HG03108 (cell line): ENCODE measurements around the gene FBXO22.
"Not testable (repeated sequence)": the region's sequence is repeated elsewhere in the genome, so short reads cannot be mapped to it uniquely, and the experiment has no call there.

ENCODE experiments used
- ATAC-seq: cut with Tn5 transposase; IDR thresholded peaks from one replicate; pipeline ENCODE4 v1.9.1; 2021; ENCODE audit warnings: moderate library complexity; ENCODE audit not compliant: unreplicated experiment

The FBXO22 gene

DNA sequence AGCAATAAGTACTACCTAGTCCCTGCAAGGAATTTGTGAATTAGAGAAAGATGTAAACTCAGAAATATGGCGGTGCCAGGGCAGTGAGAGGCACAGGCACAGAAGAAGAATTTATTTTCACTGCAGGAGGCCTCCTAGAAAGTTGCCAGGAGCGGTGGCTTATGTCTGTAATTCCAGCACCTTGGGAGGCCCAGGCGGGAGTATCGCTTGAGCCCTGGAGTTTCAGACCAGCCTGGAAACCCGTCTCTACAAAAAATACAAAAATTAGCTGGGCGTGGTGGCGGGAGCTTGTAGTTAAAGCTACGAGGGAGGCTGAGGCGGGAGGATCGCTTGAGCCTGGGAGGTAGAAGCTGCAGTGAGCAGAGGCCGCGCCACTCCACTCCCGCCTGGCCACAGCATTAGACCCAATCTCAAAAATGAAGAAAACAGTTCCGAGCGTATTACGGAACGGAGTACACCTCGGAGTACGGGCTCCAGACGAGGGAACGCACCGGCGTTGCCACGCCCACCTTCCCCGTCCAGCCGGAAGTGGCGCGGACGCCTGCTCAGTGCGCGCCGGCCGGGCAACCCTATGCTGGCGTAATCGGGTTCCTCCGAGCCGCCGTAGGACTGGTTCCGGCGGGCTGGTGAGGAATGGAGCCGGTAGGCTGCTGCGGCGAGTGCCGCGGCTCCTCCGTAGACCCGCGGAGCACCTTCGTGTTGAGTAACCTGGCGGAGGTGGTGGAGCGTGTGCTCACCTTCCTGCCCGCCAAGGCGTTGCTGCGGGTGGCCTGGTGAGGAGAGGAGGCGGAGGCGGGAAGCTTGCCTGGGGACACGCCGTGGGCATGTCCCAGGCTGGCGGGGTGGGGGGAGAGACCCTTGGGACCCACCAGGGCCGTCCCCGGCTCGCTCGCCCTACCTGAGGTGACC is at the start of gene FBXO22:
Gene FBXO22 (plus strand): TSS at position 548 of the 909 bp plus-strand sequence. CDS start 86 bp downstream, at position 634.
- ATAC-seq = peak; percentile 95

DNA sequence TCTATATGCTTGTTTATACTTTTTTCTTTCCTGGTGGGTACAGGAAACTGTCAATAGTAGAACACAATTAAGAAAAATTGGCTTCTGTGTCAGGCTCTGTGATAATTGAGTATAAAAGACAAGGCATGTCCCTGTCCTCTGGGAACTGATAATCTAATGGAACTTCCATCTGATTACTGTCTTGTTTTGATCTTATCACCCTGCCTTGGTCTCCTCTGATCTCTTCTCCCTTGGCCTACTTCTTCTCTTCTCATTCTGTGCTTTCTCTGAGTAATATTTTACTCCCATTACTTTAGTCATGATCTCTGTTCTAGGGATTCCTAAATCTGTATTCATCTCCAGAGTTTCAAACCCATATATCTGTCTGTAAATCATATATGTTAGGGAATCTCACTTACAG is 45.8 kb upstream of the FBXO22 start:
- no peak for ATAC-seq

DNA sequence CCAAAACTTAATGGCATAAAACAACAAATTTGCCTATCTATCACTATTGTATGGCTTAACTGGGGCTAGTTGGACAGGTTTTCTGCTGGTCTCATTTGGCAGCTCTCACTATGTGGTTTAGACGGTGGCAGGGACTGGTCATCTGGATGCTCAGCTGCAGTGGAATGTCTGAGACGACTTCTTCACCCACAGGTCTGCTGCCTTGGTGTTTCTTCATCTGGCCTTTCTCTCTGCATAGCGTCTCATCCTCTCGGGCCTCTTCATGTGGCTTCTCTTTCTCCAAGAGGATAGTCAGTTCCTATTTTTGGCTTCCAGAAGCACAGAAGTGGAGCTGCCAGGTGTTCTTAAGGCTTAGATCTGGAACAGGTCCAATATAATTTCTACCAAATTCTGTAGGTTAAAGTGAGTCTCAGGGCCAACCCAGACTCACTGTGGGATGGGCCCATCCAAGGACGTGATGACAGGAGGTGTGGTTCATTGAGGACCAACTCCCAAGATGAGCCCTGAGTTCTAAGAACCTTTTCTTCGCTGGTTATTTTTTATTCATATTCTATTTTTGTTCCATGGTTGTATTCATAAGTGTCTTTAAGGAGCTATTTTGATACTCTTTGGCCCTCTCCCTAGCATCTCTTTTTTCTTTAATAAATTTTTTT is 41.8 kb upstream of the FBXO22 start:
- no peak for ATAC-seq

DNA sequence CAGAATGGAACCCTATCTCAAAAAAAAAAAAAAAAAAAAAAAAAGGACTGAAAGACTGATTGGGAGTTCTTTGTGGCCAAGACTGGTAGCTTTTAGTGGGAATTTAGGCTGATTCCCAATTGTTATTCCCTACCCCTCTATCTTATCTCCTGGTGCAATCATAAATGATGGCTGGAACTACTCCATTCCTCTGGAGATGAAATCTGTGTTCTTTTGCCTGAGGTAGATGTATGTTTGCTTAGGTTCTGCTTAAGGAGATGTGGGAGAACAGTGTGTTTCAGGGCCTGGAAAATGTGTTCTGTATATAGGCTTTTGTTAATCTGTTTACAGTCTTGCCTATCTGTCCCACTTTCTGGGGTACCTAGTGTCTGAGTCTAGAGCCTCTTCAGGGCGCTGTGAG is 40.9 kb upstream of the FBXO22 start:
- no peak for ATAC-seq

DNA sequence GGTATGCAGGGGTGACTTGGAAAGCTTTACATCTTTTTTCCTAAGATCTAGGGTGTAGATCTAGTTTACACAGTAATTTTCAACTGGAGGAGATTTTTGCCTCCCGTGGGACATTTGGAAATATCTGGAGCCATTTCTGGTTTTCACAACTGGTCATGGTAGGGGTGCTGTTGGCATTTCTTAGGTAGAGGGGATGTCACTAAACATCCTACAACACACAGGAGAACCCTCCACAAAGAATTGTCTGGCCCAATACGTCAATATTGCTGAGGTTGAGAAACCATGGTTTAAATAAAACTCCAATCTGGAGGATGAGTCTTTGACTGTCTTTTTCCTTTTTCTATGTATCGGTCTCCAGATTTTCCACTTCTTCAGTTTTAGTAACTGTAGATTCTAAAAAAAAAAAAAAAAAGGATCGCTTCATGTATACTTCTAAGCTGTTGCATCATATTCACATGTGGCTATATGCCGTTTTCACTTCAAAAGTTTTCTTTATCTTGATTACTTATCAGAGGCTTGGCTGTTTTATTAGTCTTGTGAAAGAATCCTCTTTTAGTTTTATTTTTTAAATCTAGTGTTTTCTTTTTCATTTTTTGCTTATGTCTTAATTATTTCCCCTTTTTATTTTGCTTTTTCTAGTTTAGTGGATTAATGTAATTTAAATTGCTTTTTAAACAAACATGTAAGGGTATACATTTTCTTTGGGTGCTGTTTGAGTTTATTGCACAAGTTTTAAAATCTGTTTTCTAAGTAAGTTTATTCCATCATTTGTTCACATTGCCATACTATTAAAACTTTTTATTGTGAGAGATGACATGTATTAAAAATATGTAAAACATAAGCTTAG is 39.2 kb upstream of the FBXO22 start:
- ATAC-seq = no peak

DNA sequence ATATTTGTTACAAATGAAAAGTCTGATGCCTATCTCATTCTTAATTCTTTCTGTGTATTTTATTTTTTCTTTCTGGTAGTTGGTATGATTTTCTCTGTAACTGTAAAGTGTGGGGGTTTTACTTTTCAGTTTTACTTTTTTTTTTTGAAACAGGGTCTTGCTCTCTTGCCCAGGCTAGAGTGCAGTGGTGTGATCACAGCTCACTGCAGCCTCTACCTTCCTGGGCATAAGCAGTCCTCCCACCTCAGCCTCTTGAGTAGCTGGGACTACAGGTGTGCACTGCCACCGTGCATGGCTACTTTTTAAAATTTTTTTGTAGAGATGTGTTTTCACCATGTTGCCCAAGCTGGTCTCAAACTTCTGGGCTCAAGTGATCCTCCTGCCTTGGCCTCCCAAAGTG is 37.6 kb upstream of the FBXO22 start:
- ATAC-seq = not testable (repeated sequence)

DNA sequence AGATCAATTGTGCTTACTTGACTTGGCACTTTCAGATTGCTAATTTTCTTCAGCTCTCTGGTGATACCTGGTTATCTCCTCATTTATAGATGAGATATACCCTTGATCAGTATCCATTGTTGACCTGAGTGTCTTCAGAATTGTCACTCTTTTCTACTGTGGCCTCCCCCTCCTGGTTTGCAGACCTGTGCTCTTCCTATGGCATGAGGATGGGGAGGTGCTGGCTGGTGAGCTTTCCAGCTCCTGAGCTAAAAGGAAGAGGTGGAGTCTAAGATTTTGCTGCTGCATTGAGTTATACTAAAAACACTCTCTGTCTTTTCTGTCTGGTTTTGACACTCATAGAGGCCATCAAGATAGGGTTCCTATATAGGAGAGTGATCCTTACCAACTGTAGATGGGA is 36.8 kb upstream of the FBXO22 start:
- no peak for ATAC-seq

DNA sequence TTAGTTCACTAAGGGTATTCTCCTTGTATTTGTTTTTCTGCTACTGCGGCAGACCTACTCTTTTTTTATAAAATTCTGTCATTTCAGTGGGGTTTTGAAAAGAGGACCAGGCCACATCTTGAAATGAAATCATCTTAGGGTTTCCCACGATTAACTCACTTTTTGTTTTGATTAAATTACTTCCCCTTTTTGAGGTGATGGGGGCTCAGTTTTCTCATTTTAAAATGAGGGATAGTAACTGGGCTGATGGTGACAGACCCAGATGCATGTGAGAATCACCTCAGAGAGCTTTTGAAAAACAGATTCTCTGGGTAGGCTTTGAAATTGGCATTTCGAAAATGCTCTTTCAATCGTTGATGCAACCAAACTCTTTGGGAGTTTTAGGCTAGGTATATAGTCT is 36.2 kb upstream of the FBXO22 start:
- no peak for ATAC-seq

DNA sequence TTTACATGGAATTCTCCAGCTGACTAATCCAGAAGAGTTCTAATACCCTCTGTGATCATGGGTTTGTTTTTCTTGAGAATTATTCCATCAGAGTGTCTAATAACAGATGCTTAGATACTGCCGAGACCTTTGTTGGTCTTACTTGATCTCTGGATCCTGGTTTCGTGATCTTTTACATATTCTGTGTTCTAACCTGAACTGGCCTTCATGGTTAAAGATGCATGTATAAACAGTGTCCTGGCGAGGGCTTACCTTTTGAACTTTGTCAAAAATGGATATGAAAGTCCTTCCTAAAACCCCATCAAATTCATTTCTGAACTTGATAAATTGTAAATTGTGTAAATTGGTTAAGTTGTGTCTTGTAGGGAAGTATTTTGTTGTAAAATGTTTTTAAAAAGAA is 35.7 kb upstream of the FBXO22 start:
- no peak for ATAC-seq

DNA sequence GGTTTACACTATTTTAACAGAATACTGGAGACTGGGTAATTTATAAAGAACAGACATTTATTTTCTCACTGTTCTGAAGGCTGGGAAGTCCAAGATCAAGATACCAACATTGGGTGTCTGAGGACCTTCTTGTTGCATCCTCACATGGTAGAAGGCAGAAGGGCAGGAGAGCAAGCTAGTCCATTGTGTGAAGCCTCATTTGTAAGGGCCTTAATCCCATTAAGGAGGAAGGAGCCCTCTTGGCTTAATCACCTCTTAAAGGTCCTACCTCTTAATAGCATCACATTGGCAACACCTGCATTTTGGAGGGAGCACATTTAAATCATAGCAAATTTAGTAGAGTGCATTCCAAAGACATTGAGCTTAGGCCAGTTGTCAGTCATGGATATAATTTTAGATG is 34.2 kb upstream of the FBXO22 start:
- ATAC-seq = no peak

DNA sequence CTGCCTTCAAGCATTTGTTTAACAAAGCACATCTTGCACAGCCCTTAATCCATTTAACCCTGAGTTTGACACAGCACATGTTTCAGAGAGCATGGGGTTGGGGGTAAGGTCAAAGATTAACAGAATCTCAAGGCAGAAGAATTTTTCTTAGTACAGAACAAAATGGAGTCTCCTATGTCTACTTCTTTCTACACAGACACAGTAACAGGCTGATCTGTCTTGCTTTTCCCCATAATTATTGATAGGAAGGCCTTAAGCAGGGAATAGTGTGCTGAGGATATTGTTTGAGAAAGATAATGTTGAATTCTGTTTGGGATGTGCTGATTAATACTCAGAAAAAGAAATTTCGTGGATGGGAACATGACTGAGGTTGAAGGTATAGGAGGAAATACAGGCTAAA is 32.1 kb upstream of the FBXO22 start:
- not testable (repeated sequence) for ATAC-seq

DNA sequence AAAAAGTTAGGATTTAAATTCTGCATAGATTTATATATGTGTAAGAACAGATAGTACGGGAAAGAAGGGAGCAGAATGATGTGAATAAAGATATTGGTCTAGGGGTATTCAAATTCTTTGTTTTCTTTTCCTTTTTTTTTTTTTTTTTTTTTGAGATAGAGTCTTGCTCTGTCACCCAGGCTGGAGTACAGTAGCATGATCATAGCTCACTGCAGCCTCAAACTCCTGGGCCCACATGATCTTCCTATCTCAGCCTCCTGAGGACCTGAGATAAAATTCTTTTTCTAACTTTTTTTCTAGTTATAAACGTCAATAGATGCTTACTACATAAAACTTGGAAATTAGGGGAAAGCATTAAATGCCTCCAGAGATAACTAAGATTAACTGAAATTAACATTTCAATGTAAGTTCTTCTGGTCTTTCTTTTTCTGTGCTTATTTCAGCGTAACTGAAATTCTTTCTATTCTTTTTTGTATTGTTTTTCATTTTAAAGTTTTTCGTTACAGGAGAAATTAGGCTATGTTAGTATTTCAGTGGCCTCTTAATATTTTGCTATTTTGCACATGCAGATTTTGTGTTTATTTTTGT is 31.2 kb upstream of the FBXO22 start:
- no peak for ATAC-seq

DNA sequence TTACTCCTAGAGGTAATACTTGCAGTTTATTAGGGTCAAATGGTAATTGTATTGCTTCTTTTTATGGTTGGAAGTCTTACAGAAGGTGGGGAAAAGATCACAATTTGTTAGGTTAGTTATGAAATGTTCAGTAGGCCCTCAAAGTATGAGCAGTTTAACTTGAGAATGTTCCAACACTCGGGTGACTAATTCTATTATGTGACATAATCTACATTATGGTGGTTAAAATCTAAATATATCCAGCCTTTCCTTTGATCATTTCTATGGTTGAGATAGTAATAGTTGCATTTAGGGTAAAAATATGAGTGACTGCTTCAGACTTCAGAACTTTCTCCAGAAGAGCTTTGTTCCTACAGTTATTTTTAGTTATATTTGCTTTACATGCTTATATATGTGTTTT is 19.6 kb upstream of the FBXO22 start:
- ATAC-seq = no peak

DNA sequence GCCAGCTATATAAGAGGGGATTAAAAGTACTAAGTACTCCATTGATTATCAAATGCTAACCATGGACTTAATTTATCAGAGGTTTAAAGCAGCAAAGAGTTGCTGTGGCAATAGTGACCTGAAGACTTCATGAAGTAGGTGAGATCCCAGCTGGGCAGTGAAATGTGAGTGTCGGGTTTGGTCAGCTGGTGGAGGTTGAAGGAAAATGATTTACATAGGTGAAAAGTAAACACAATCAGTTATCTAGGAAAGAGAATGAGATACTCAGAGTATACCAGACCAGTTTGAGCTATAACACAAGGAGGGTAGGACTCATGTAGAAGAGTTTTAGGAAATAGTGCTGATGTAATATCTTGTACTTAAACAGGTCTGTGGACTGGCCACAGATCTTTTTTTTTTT is 16.5 kb upstream of the FBXO22 start:
- ATAC-seq = no peak

DNA sequence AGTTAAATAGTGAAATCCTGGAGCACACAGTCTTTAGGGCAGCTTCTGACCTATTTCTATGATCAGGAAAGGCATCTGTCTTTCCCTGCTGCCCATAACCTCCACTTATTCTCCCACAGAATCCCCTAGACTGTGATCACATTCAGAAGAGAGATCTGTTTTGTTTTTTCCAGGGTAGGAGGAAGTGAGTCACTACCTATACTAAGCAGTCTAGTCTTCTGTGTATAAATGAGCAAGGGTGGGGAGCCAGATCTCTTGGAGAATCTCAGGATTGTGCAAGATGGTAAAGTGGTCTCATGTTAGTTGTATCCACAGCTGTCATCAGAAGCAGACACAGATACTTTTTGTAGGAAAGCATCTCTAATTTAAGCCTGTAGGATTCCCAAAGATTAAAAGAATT is 11.8 kb upstream of the FBXO22 start:
- ATAC-seq = no peak

DNA sequence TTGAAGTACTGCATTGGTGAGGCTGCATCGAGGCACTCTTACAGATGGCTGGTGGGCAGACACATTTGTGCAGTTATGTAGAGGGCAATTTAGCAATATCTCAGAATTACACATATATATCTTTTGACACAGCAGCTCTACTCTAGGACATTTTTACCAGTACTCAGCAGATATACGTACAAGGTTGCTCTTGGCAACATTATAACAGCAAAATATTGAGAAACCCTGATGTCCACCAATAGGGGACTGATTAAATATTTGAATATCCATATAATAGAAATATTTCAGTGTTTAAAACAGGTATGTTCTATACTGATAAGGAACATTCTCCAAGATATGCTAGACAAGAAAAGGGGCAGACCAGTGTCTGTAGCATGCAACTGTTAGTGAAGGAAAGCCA is 7.9 kb upstream of the FBXO22 start:
- no peak for ATAC-seq

DNA sequence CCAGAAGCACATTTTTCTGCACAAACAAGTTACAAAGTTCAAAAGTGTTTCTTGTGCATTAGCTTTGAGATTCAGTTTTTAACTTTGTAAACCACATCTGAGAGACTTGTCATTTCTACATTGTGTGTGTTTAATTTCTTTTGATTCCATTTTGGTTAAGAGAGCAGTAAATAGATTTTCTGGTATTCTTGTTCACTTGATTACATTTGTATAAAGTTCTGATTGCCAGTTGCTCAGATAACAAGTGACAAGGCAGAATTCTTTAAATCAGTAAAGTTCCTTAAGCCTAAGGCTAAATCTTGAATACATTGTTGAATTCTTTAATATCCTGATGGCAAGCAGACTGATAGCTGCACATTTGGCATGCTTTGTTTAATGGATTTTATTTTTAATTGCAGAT is 3.1 kb upstream of the FBXO22 start:
- ATAC-seq = no peak

DNA sequence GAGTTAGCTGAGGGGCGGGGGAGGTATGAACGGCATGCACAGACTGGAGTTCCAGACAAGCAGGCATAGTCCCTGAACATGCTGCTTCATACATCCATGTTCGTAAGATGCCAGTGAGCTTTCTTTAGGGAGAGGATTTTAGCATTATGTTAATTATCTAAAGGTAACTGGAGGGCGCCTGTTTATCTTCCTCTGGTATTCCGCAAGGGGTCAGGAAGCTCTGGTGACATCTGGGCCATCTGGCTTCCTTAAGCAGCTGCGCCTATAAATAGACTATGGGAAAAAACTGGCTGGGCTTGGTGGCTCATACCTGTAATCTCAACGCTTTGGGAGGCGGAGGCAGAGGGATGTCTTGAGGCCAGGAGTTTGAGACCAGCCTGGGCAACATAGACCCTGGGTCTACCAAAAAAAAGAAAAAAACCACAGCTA is 1.5 kb upstream of the FBXO22 start:
- ATAC-seq = no peak

DNA sequence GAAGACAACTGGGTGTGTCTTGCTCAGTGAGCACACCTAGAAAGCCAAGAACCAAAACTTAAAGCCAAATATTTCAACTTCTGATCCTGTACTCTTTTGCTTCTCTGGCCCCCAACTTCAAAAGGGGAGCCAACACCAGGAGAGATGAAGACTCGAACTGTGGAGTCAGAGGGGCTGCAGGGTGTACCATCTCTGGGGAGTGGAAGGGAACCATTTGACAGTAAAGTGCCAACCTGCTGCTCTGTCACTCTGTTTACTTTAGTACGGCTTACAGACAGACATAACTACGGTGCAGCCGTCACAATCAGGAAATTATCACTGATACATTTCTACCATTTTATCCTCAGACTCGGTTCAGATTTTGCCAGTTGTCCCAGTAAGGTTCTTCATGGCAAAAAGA is 1.6 kb downstream of the FBXO22 start:
- ATAC-seq = no peak

DNA sequence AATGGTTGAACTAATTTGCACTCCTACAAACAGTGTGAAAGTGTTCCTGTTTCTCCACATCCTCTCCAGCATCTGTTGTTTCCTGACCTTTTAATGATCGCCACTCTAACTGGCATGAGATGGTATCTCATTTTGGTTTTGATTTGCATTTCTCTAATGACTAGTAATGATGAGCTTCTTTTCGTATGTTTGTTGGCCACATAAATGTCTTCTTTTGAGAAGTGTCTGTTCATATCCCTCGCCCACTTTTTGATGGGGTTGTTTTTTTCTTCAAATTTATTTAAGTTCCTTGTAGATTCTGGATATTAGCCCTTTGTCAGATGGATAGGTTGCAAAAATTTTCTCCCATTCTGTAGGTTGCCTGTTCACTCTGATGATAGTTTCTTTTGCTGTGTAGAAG is 6.7 kb downstream of the FBXO22 start:
- not testable (repeated sequence) for ATAC-seq

DNA sequence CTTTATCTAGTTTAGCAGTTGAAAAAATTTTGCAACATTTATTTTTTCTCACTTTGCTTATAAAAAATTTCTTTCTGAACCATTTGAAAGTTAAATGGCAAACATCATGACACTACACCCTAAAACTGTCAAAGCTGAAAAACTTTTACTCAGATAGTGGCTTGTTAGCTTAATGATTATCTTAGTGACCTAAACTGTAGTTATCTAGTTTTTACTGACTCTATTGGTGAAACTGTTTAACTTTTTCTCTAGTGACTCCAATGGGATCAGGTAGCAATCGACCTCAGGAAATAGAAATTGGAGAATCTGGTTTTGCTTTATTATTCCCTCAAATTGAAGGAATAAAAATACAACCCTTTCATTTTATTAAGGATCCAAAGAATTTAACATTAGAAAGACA is 13.3 kb downstream of the FBXO22 start:
- no peak for ATAC-seq
